H1 (cell line): Measurements from ENCODE around the gene ENSA. TPM values are rescaled to one million over a fixed set of nuclear protein-coding genes. Genes with fewer than 3 reads are reported as not detected.
A peak's percentile ranks its signal among the peaks of the same experiment; 100 is the strongest.

ENCODE experiments used
- CTCF ChIA-PET: fragments of 300-600 bp; sonication (Branson Sonifier 250); formaldehyde crosslinking; loops from one replicate; lab custom pipeline; 2021; ENCODE audit not compliant: partially characterized antibody; lab: Charles Lee
- POLR2A ChIA-PET: fragments of 300-600 bp; sonication (Branson Sonifier 250); formaldehyde crosslinking; loops from one replicate; lab custom pipeline; 2021; ENCODE audit warnings: inconsistent platforms; ENCODE audit not compliant: partially characterized antibody; lab: Charles Lee
- DNase-seq, 2 experiments: peaks; one replicate each; pipeline versions ENCODE4 v3.0.0 to v3.0.0-alpha.2; 2010 to 2022; ENCODE audit warnings: low spot score in 2 of 2, low read depth in 1 of 2, mixed read lengths in 1 of 2
- FAIRE-seq: peaks from 2 replicates; lab custom pipeline; 2011; peaks lifted over from hg19 to GRCh38; lab: Jason Lieb, UNC
- H2AFZ ChIP-seq: 2 replicates; pipeline ENCODE4 v1.8.1; 2012; ENCODE audit warnings: low read length, inconsistent platforms
- H2AK5ac ChIP-seq: 2 replicates; pipeline ENCODE4 v1.6.1; 2013; ENCODE audit warnings: low read depth, low read length
- H2BK120ac ChIP-seq: replicated peaks from 2 replicates; pipeline ENCODE3; 2013; ENCODE audit warnings: low read depth, low read length, inconsistent platforms
- H2BK12ac ChIP-seq: 2 replicates; pipeline ENCODE4 v1.6.1; 2013; ENCODE audit warnings: low read depth, low read length
- H2BK15ac ChIP-seq: 2 replicates; pipeline ENCODE4 v1.6.1; 2013; ENCODE audit warnings: low read length
- H2BK20ac ChIP-seq: 2 replicates; pipeline ENCODE4 v1.6.1; 2013; ENCODE audit warnings: low read length
- H2BK5ac ChIP-seq: 2 replicates; pipeline ENCODE4 v1.6.1; 2013; ENCODE audit warnings: low read depth, low read length
- H3K14ac ChIP-seq: 2 replicates; pipeline ENCODE4 v1.6.1; 2013; ENCODE audit warnings: inconsistent platforms; ENCODE audit not compliant: insufficient read length
- H3K18ac ChIP-seq: 2 replicates; pipeline ENCODE4 v1.6.1; 2013; ENCODE audit warnings: low read length; ENCODE audit errors: extremely low read depth
- H3K23ac ChIP-seq: 2 replicates; pipeline ENCODE4 v1.6.1; 2013; ENCODE audit warnings: inconsistent platforms; ENCODE audit not compliant: insufficient read length
- H3K23me2 ChIP-seq: 2 replicates; pipeline ENCODE4 v1.6.1; 2013; ENCODE audit warnings: low read depth, low read length
- H3K27ac ChIP-seq: 2 replicates; pipeline ENCODE4 v1.6.1; 2011; ENCODE audit warnings: low read depth, low read length, inconsistent platforms
- H3K27me3 ChIP-seq, 4 experiments: replicated peaks in 1 of 4; 1 replicate in 1 of 4; 2 replicates in 3 of 4; pipeline versions ENCODE4 v1.6.1 to v1.8.1; 2011 to 2013; ENCODE audit warnings: low read length in 3 of 4, mild to moderate bottlenecking in 3 of 4, inconsistent platforms in 2 of 4, mixed read lengths in 2 of 4, moderate library complexity in 1 of 4; ENCODE audit not compliant: control insufficient read depth in 3 of 4, insufficient read depth in 3 of 4; ENCODE audit errors: extremely low read depth in 1 of 4
- H3K36me3 ChIP-seq, 4 experiments: 2 replicates each; pipeline versions ENCODE4 v1.6.1 to v1.8.1; 2011 to 2013; ENCODE audit warnings: mild to moderate bottlenecking in 4 of 4, low read length in 3 of 4, moderate library complexity in 2 of 4, control low read depth in 1 of 4, inconsistent platforms in 1 of 4; ENCODE audit not compliant: insufficient read depth in 4 of 4, control insufficient read depth in 2 of 4
- H3K4ac ChIP-seq: replicated peaks from 2 replicates; pipeline ENCODE3; 2013; ENCODE audit warnings: low read length, low read depth, mixed read lengths, inconsistent platforms; ENCODE audit not compliant: insufficient read length
- H3K4me1 ChIP-seq, 4 experiments: replicated peaks in 1 of 4; 1 replicate in 1 of 4; 2 replicates in 3 of 4; pipeline versions ENCODE4 v1.6.1 to v1.8.1; 2011 to 2013; ENCODE audit warnings: low read length in 3 of 4, inconsistent platforms in 2 of 4, mixed read lengths in 1 of 4; ENCODE audit not compliant: insufficient read depth in 4 of 4, control insufficient read depth in 3 of 4
- H3K4me2 ChIP-seq, 2 experiments: 2 replicates each; pipeline versions ENCODE4 v1.6.1 to v1.8.1; 2011 to 2013; ENCODE audit warnings: low read depth in 2 of 2, low read length in 2 of 2, control low read depth in 1 of 2, inconsistent platforms in 1 of 2, mild to moderate bottlenecking in 1 of 2; ENCODE audit not compliant: insufficient read depth in 1 of 2
- H3K4me3 ChIP-seq, 4 experiments: fragments of 200-600, 300-600 bp in 1 of 4; sonication (generic), shearing (Covaris generic), sonication (Bioruptor Twin) in 1 of 4; 2 replicates each; pipeline versions ENCODE4 v1.5.1 to v1.8.1; 2011 to 2016; ENCODE audit warnings: low read length in 4 of 4, low read depth in 3 of 4, control low read depth in 2 of 4, inconsistent platforms in 2 of 4, mild to moderate bottlenecking in 2 of 4, mixed read lengths in 1 of 4, moderate library complexity in 1 of 4; ENCODE audit not compliant: insufficient read depth in 2 of 4; ENCODE audit errors: extremely low read depth in 1 of 4
- H3K56ac ChIP-seq: replicated peaks from 2 replicates; pipeline ENCODE3; 2013; ENCODE audit warnings: low read depth, mild to moderate bottlenecking, mixed read lengths, low read length, inconsistent platforms; ENCODE audit not compliant: insufficient read length
- H3K79me1 ChIP-seq: 2 replicates; pipeline ENCODE4 v1.6.1; 2013; ENCODE audit warnings: low read depth, low read length, control low read depth
- H3K79me2 ChIP-seq, 2 experiments: 2 replicates each; pipeline versions ENCODE4 v1.6.1 to v1.8.1; 2012 to 2013; ENCODE audit warnings: low read length in 2 of 2, mild to moderate bottlenecking in 2 of 2, inconsistent platforms in 1 of 2; ENCODE audit not compliant: insufficient read depth in 2 of 2, control insufficient read depth in 1 of 2
- H3K9ac ChIP-seq, 4 experiments: replicated peaks in 1 of 4; 1 replicate in 1 of 4; 2 replicates in 3 of 4; pipeline versions ENCODE4 v1.6.1 to v1.8.1; 2011 to 2013; ENCODE audit warnings: low read depth in 3 of 4, low read length in 3 of 4, control low read depth in 2 of 4, mild to moderate bottlenecking in 2 of 4, moderate library complexity in 2 of 4, inconsistent platforms in 1 of 4; ENCODE audit errors: extremely low read depth in 1 of 4
- H3K9me3 ChIP-seq, 2 experiments: 2 replicates each; pipeline versions ENCODE4 v1.6.1 to v1.8.1; 2012 to 2013; ENCODE audit warnings: mild to moderate bottlenecking in 2 of 2, moderate library complexity in 2 of 2, control low read depth in 1 of 2, inconsistent platforms in 1 of 2, low read depth in 1 of 2, low read length in 1 of 2, mixed read lengths in 1 of 2; ENCODE audit not compliant: insufficient read depth in 2 of 2
- H4K20me1 ChIP-seq, 2 experiments: replicated peaks in 1 of 2; 2 replicates each; pipeline versions ENCODE3 to v1.8.1; 2011 to 2013; ENCODE audit warnings: inconsistent platforms in 2 of 2, low read length in 2 of 2, mild to moderate bottlenecking in 1 of 2; ENCODE audit not compliant: insufficient read depth in 2 of 2, control insufficient read depth in 1 of 2
- H4K5ac ChIP-seq: 2 replicates; pipeline ENCODE4 v1.6.1; 2013; ENCODE audit warnings: low read length, low read depth, mixed read lengths, inconsistent platforms; ENCODE audit not compliant: insufficient read length
- H4K8ac ChIP-seq: 2 replicates; pipeline ENCODE4 v1.8.0; 2013; ENCODE audit warnings: mild to moderate bottlenecking, moderate library complexity, low read length, inconsistent platforms; ENCODE audit not compliant: insufficient read depth; ENCODE audit errors: extremely low read depth
- H4K91ac ChIP-seq: replicated peaks from 2 replicates; pipeline ENCODE3; 2013; ENCODE audit warnings: low read length, mixed read lengths, inconsistent platforms; ENCODE audit not compliant: insufficient read length
- BCL11A ChIP-seq, 2 experiments: IDR thresholded peaks; one replicate each; pipeline ENCODE4 v1.6.1; 2011; ENCODE audit warnings: low read depth in 2 of 2, low read length in 2 of 2, mild to moderate bottlenecking in 2 of 2
- CHD2 ChIP-seq: IDR thresholded peaks from 2 replicates; pipeline ENCODE4 v1.6.1; 2012; ENCODE audit warnings: low read length, improper control_type of control experiment
- CTBP2 ChIP-seq: IDR thresholded peaks from 2 replicates; pipeline ENCODE4 v1.7.0; 2011; ENCODE audit warnings: borderline replicate concordance, mild to moderate bottlenecking, moderate library complexity, mixed read lengths, low read length; ENCODE audit not compliant: insufficient read depth, insufficient read length
- GTF2F1 ChIP-seq: IDR thresholded peaks from 2 replicates; pipeline ENCODE4 v1.6.1; 2012; ENCODE audit warnings: low read depth, low read length, improper control_type of control experiment, borderline replicate concordance
- JUND ChIP-seq: IDR thresholded peaks from 2 replicates; pipeline ENCODE4 v1.6.1; 2011; ENCODE audit warnings: mild to moderate bottlenecking, improper control_type of control experiment, low read length
- KDM5A ChIP-seq: fragments of 200-600 bp; IDR thresholded peaks from 2 replicates; pipeline ENCODE4 v1.7.1; 2012; ENCODE audit warnings: mild to moderate bottlenecking, low read length, inconsistent platforms, mixed read lengths
- MAX ChIP-seq: IDR thresholded peaks from 2 replicates; pipeline ENCODE4 v1.6.1; 2012; ENCODE audit warnings: inconsistent platforms
- NRF1 ChIP-seq: IDR thresholded peaks from 2 replicates; pipeline ENCODE4 v1.6.1; 2011; ENCODE audit warnings: mild to moderate bottlenecking, low read depth, low read length, improper control_type of control experiment
- POU5F1 ChIP-seq: IDR thresholded peaks from 2 replicates; pipeline ENCODE4 v1.6.1; 2011; ENCODE audit warnings: low read depth, mild to moderate bottlenecking, low read length, moderate library complexity
- RBBP5 ChIP-seq: IDR thresholded peaks from 2 replicates; pipeline ENCODE4 v1.7.1; 2012; ENCODE audit warnings: low read depth, mild to moderate bottlenecking, inconsistent platforms, low read length, moderate library complexity, borderline replicate concordance
- SP1 ChIP-seq: IDR thresholded peaks from 2 replicates; pipeline ENCODE4 v1.6.1; 2011; ENCODE audit warnings: low read depth, low read length
- TAF7 ChIP-seq: optimal IDR thresholded peaks from 2 replicates; pipeline ENCODE3; 2011; ENCODE audit warnings: low read depth, mild to moderate bottlenecking, inconsistent platforms, low read length, moderate library complexity, borderline replicate concordance
- WGBS, 2 experiments: shearing (Covaris generic) in 1 of 2; methylation state at CpG; one replicate each; pipeline versions ENCODE4 v1.1.6 to v1.1.7; 2013 to 2015; ENCODE audit warnings: low lambda C conversion rate in 2 of 2, mixed read lengths in 2 of 2, inconsistent platforms in 1 of 2, low coverage in 1 of 2, missing lambda C conversion rate in 1 of 2; ENCODE audit not compliant: insufficient replicate concordance in 2 of 2, insufficient coverage in 1 of 2, insufficient read length in 1 of 2; ENCODE audit errors: extremely low coverage in 1 of 2, missing lambda C conversion rate in 1 of 2; 5-methylcytosine and 5-hydroxymethylcytosine counted together
- polyA plus RNA-seq, 7 experiments: library from polyadenylated mRNA; depleted of rRNA in 3 of 7; stranded (reverse) in 5 of 7; unstranded in 2 of 7; fragments of >200 nt in 5 of 7; fragments of 200-250 nt in 2 of 7; gene quantifications; 1 replicate in 5 of 7; 2 replicates in 1 of 7; 4 replicates in 1 of 7; pipeline versions ENCODE4 v1.2.1 to v1.2.3, GENCODE V29; 2011 to 2013; ENCODE audit warnings: missing spikeins in 2 of 7, mixed read lengths in 2 of 7
- total RNA-seq: library from RNA; stranded (reverse); fragmentation: NEBNext Ultra II Directional; extraction: Animal tissue kit (Norgen Biotek cat#: 25700); gene quantifications from 2 replicates; pipeline ENCODE4 v1.2.1, GENCODE V29; 2021

ENSA gene
- total and polyA plus RNA-seq, 2 of the 8 experiments (the other 6 are each of a cell fraction or from before 2014, with no cell fraction given) = 48.2 to 229 TPM

GRCh38 chr1:150579945-150580642 is 49.3 kb downstream of the ENSA start:
- Histone ChIP-seq H4K5ac (peak overlapping the region; percentile 78), H3K56ac (peak overlapping the region; percentile 52), H3K4me1 (peaks cover 0 to 13% (median 10%) of the 10 kb centered on the region in 4 experiments; a peak in 5 of 7 replicates), H3K9ac (peak overlapping the region; percentile 75 to 93 (median 82)), H3K4me3 (peak overlapping the region; percentile 46 to 100 (median 81)), H3K27ac (peak overlapping the region; percentile 74), H3K4ac (peak overlapping the region; percentile 41), H2BK20ac (no peak overlapping the region), H3K79me2 (peaks cover 32 to 41% of the 10 kb centered on the region in 2 experiments), H2BK15ac (peak overlapping the region; percentile 46), H4K20me1 (peaks cover 23 to 28% of the 10 kb centered on the region in 2 experiments), H3K18ac (peak overlapping the region; percentile 99), H3K14ac (peak overlapping the region; percentile 19), H2BK12ac (peak overlapping the region; percentile 5; the same call in 1 of the 2 replicates), H2AK5ac (peak overlapping the region; percentile 83), H3K27me3 (no peaks in the 10 kb centered on the region), H3K9me3 (no peaks in the 10 kb centered on the region), H3K79me1 (no peaks in the 10 kb centered on the region), H3K23ac (no peak overlapping the region), H3K23me2 (peaks cover 9% of the 10 kb centered on the region), H4K8ac (peak overlapping the region; percentile 29; the same call in 1 of the 2 replicates), H2BK120ac (no peak overlapping the region), H2BK5ac (peak overlapping the region; percentile 22), H3K4me2 (peak overlapping the region; percentile 69 to 72), H3K36me3 (peaks cover 19 to 37% (median 25%) of the 10 kb centered on the region in 4 experiments), H2AFZ (no peak overlapping the region), H4K91ac (peak overlapping the region; percentile 56)
- FAIRE-seq (no peak), DNase-seq (no peak)
- 72% methylated on average over 14 of the region's 15 CpGs; no CpG with 5 or more reads in 1 of the 2 experiments for WGBS, 2 experiments
- POLR2A ChIA-PET = interaction anchor here (0.7 to 43.7 kb wide), 32 partner anchors 9 to 1017 kb away, joined by 3 to 1380 read pairs (median 6); partner anchors contain the start of genes ADAMTSL4, ANXA9, CTSK and ENSA
- CTCF ChIA-PET = interaction anchor here (0.6 to 3.5 kb wide), 12 partner anchors 8 to 186 kb away, joined by 3 to 29 read pairs (median 4); no protein-coding TSS in a partner anchor
- TF ChIP-seq NRF1 = no peak
- TF ChIP-seq BCL11A (IDR thresholded peaks at IDR 0.05; ENCODE audit: low read depth in 2 of 2, low read length in 2 of 2) = no peak
- TF ChIP-seq RBBP5 = no peak
- no peak for TF ChIP-seq GTF2F1
- TF ChIP-seq JUND = no peak
- TF ChIP-seq CHD2 = no peak
- no peak for TF ChIP-seq MAX
- no peak for TF ChIP-seq CTBP2
- no peak for TF ChIP-seq TAF7
- no peak for TF ChIP-seq SP1
- no peak for TF ChIP-seq POU5F1
- no peak for TF ChIP-seq KDM5A
